K562 (cell line): Measurements from ENCODE around the gene CHD6. TPM values are rescaled to one million over a fixed set of nuclear protein-coding genes. Genes with fewer than 3 reads are reported as not detected.
A peak's percentile ranks its signal among the peaks of the same experiment; 100 is the strongest.

Source experiments
- ATAC-seq: fragments of 200-7000 bp; cut with Tn5 transposase; 3 replicates; pipeline ENCODE4 v1.9.1; 2020; ENCODE audit warnings: moderate library complexity
- BruUV-seq: library from RNA; stranded (reverse); fragments of 400-500 nt; replicated peaks from 2 replicates; lab custom pipeline; 2021; lab: Mats Ljungman, UMichigan
- CTCF ChIA-PET: fragments of 300-600 bp; formaldehyde crosslinking; extraction: SDS; loops from one replicate; lab custom pipeline; 2021; ENCODE audit warnings: low intra/inter-chr PET ratio; lab: Yijun Ruan, JAX
- POLR2A ChIA-PET: fragments of 300-600, 350-650 bp; sonication (Branson Sonifier 250); formaldehyde crosslinking; extraction: SDS; loops from one replicate; lab custom pipeline; 2021; ENCODE audit warnings: antibody characterized with exemption, inconsistent platforms; lab: Yijun Ruan, JAX
- DNase-seq, 4 experiments: peaks; one replicate each; pipeline versions ENCODE4 v3.0.0 to v3.0.0-alpha.2; 2011 to 2018; ENCODE audit warnings: low spot score in 3 of 4, mixed read lengths in 3 of 4; ENCODE audit errors: extremely low read depth in 1 of 4
- FAIRE-seq: peaks from 2 replicates; lab custom pipeline; 2011; peaks lifted over from hg19 to GRCh38; lab: Jason Lieb, UNC
- H2AFZ ChIP-seq: 2 replicates; pipeline ENCODE4 v1.6.0; 2011; ENCODE audit warnings: low read depth, low read length, control low read depth, inconsistent platforms
- H3K27ac ChIP-seq: fragments of 200-600 bp; 3 replicates; pipeline ENCODE4 v1.8.0; 2011; ENCODE audit warnings: low read depth, mild to moderate bottlenecking, control low read depth, inconsistent platforms, low read length, moderate library complexity, mixed read lengths; ENCODE audit errors: extremely low read depth
- H3K27me3 ChIP-seq, 2 experiments: fragments of 300-600 bp in 1 of 2; 2 replicates in 1 of 2; 3 replicates in 1 of 2; pipeline versions ENCODE4 v1.6.0 to v1.8.0; 2011; ENCODE audit warnings: inconsistent platforms in 2 of 2, low read length in 2 of 2, mild to moderate bottlenecking in 1 of 2, mixed read lengths in 1 of 2, moderate library complexity in 1 of 2; ENCODE audit not compliant: control insufficient read depth in 2 of 2, insufficient read depth in 2 of 2
- H3K36me3 ChIP-seq: fragments of 300-600 bp; 3 replicates; pipeline ENCODE4 v1.8.0; 2011; ENCODE audit warnings: mild to moderate bottlenecking, low read length, inconsistent platforms; ENCODE audit not compliant: control insufficient read depth, insufficient read depth
- H3K4me1 ChIP-seq, 2 experiments: fragments of 200-600 bp in 1 of 2; replicated peaks in 1 of 2; 2 replicates in 1 of 2; 3 replicates in 1 of 2; pipeline versions ENCODE4 v1.5.1 to v1.8.0; 2011; ENCODE audit warnings: inconsistent platforms in 2 of 2, low read length in 2 of 2, mild to moderate bottlenecking in 1 of 2, mixed read lengths in 1 of 2, moderate library complexity in 1 of 2; ENCODE audit not compliant: control insufficient read depth in 2 of 2, insufficient read depth in 2 of 2
- H3K4me2 ChIP-seq: 2 replicates; pipeline ENCODE4 v1.6.1; 2011; ENCODE audit warnings: low read length, control low read depth, inconsistent platforms, mixed read lengths; ENCODE audit not compliant: insufficient read depth
- H3K4me3 ChIP-seq: fragments of 200-600 bp; sonication (generic), shearing (Covaris generic); 2 replicates; pipeline ENCODE4 v1.5.1; 2016; ENCODE audit warnings: control low read depth, inconsistent platforms
- H3K79me2 ChIP-seq: fragments of 200-600 bp; 3 replicates; pipeline ENCODE4 v1.8.0; 2011; ENCODE audit warnings: low read length, inconsistent platforms; ENCODE audit not compliant: control insufficient read depth, insufficient read depth
- H3K9ac ChIP-seq, 2 experiments: 2 replicates each; pipeline versions ENCODE4 v1.6.0 to v1.6.1; 2011; ENCODE audit warnings: low read depth in 2 of 2, low read length in 2 of 2, control low read depth in 1 of 2, inconsistent platforms in 1 of 2, mild to moderate bottlenecking in 1 of 2, mixed read lengths in 1 of 2; ENCODE audit not compliant: insufficient read depth in 1 of 2
- H3K9me1 ChIP-seq: one replicate; pipeline ENCODE4 v1.6.0; 2011; ENCODE audit warnings: inconsistent platforms, mild to moderate bottlenecking, low read length, moderate library complexity; ENCODE audit not compliant: control insufficient read depth, insufficient read depth
- H3K9me3 ChIP-seq: replicated peaks from 2 replicates; pipeline ENCODE4 v1.5.1; 2011; ENCODE audit warnings: low read depth, low read length, inconsistent platforms; ENCODE audit not compliant: control insufficient read depth, insufficient read depth
- H4K20me1 ChIP-seq: replicated peaks from 2 replicates; pipeline ENCODE4 v1.6.1; 2011; ENCODE audit warnings: low read length, inconsistent platforms, mixed read lengths; ENCODE audit not compliant: control insufficient read depth, insufficient read depth
- CBFA2T2 ChIP-seq: fragments of 450-650 bp; conservative IDR thresholded peaks from 2 replicates; pipeline ENCODE4 v1.6.1; 2017; ENCODE audit warnings: mild to moderate bottlenecking
- CREM ChIP-seq: IDR thresholded peaks from 2 replicates; pipeline ENCODE4 v1.6.1; 2014; ENCODE audit warnings: antibody characterized with exemption, low read depth
- HNRNPLL ChIP-seq: fragments of 200-400 bp; formaldehyde crosslinking; IDR thresholded peaks from 2 replicates; pipeline ENCODE4 v1.6.1; 2017; ENCODE audit warnings: low read length, low read depth, mild to moderate bottlenecking; ENCODE audit not compliant: poor library complexity, severe bottlenecking
- KDM4B ChIP-seq, 2 experiments: fragments of 450-650 bp in 1 of 2; sonication (generic) in 1 of 2; IDR thresholded peaks; 2 replicates each; pipeline ENCODE4 v1.6.1; 2016 to 2017; ENCODE audit warnings: borderline replicate concordance in 2 of 2, antibody characterized with exemption in 1 of 2, low read depth in 1 of 2, mild to moderate bottlenecking in 1 of 2
- MAZ ChIP-seq, 2 experiments: fragments of 450-650 bp in 1 of 2; sonication (generic) in 1 of 2; formaldehyde crosslinking; IDR thresholded peaks in 1 of 2; conservative IDR thresholded peaks in 1 of 2; 2 replicates each; pipeline versions ENCODE4 v1.4.0 to v1.5.0; 2020; ENCODE audit warnings: mild to moderate bottlenecking in 1 of 2, missing genetic modification reagents in 1 of 2
- NRF1 ChIP-seq, 2 experiments: fragments of 450-650 bp; IDR thresholded peaks in 1 of 2; conservative IDR thresholded peaks in 1 of 2; 2 replicates each; pipeline ENCODE4 v1.6.1; 2014; ENCODE audit warnings: mild to moderate bottlenecking in 2 of 2
- PRMT5 ChIP-seq: sonication (generic); formaldehyde crosslinking; IDR thresholded peaks from 2 replicates; pipeline ENCODE4 v1.5.0; 2020; ENCODE audit warnings: missing genetic modification reagents
- RBFOX2 ChIP-seq: fragments of 200-400 bp; formaldehyde crosslinking; IDR thresholded peaks from 2 replicates; pipeline ENCODE4 v1.6.1; 2017; ENCODE audit warnings: low read depth, mild to moderate bottlenecking, low read length, moderate library complexity
- SIN3A ChIP-seq, 2 experiments: fragments of 150-350 bp in 1 of 2; IDR thresholded peaks; 2 replicates each; pipeline ENCODE4 v1.6.1; 2011 to 2016; ENCODE audit warnings: borderline replicate concordance in 2 of 2, low read depth in 2 of 2, low read length in 2 of 2, mild to moderate bottlenecking in 2 of 2, moderate library complexity in 2 of 2; ENCODE audit not compliant: control insufficient read depth in 1 of 2
- SMARCB1 ChIP-seq: IDR thresholded peaks from 2 replicates; pipeline ENCODE4 v1.6.1; 2011; ENCODE audit warnings: improper control_type of control experiment, low read depth; ENCODE audit not compliant: insufficient read length
- SRF ChIP-seq, 2 experiments: fragments of 250-450, 450-650 bp in 1 of 2; sonication (Bioruptor Pico) in 1 of 2; sonication (generic) in 1 of 2; formaldehyde crosslinking; IDR thresholded peaks; 2 replicates each; pipeline versions ENCODE4 v1.5.0 to v1.5.1; 2020 to 2022; ENCODE audit warnings: mild to moderate bottlenecking in 1 of 2, missing genetic modification reagents in 1 of 2
- TAF1 ChIP-seq: IDR thresholded peaks from 2 replicates; pipeline ENCODE4 v1.6.1; 2011; ENCODE audit warnings: mild to moderate bottlenecking, low read length, moderate library complexity; ENCODE audit not compliant: insufficient read depth, control insufficient read depth, severe bottlenecking; ENCODE audit errors: extremely low read depth
- ZNF316 ChIP-seq: fragments of 450-650 bp; IDR thresholded peaks from 2 replicates; pipeline ENCODE4 v1.6.1; 2016
- ZNF551 ChIP-seq: fragments of 250-450 bp; sonication (Bioruptor Pico); IDR thresholded peaks from 2 replicates; pipeline ENCODE4 v1.5.0; 2021; ENCODE audit warnings: mild to moderate bottlenecking, moderate library complexity
- WGBS: fragments of 100-300 bp; shearing (Covaris generic); methylation state at CpG from one replicate; pipeline ENCODE4 v1.1.6; 2016; ENCODE audit warnings: low coverage, mixed read lengths; ENCODE audit not compliant: insufficient coverage; ENCODE audit errors: missing lambda C conversion rate; 5-methylcytosine and 5-hydroxymethylcytosine counted together
- in situ Hi-C: fragments of 300-500 bp; cut with MboI; formaldehyde crosslinking; loops from 4 replicates; pipeline ENCODE4 v1.15.0; 2018; ENCODE audit warnings: inconsistent platforms, mixed read lengths
- intact Hi-C: fragments of 100-400 bp; cut with micrococcal nuclease; formaldehyde crosslinking; loops from 2 replicates; pipeline ENCODE4 v1.14.2; 2022
- polyA plus RNA-seq, 8 experiments: library from polyadenylated mRNA; depleted of rRNA in 4 of 8; stranded (reverse) in 5 of 8; unstranded in 3 of 8; fragments of >200 nt; fragmentation: Nextera tagmentation in 2 of 8; fragmentation: Illumina TruSeq in 1 of 8; extraction: Ambion mirVana in 2 of 8; extraction: Trizol in 1 of 8; gene quantifications; 2 replicates each; pipeline versions ENCODE4 v1.2.1 to v1.2.3, GENCODE V29; 2011 to 2014; ENCODE audit warnings: inconsistent platforms in 1 of 8, missing spikeins in 1 of 8
- total RNA-seq, 7 experiments: library from RNA; depleted of rRNA in 6 of 7; stranded (reverse); fragments of >200 nt in 6 of 7; fragmentation: Illumina TruSeq in 2 of 7; extraction: Trizol in 2 of 7; gene quantifications; 2 replicates each; pipeline versions ENCODE4 v1.2.1 to v1.2.3, GENCODE V29; 2011 to 2021; ENCODE audit warnings: low replicate concordance in 1 of 7
- TF ChIP-seq, protein P1 (sequence below): fragments of 250-450 bp; sonication (Bioruptor Pico); IDR thresholded peaks from 2 replicates; pipeline ENCODE4 v1.4.0; 2020; ENCODE audit warnings: mild to moderate bottlenecking
- TF ChIP-seq, protein P2 (sequence below): fragments of 450-650 bp; formaldehyde crosslinking; IDR thresholded peaks from 2 replicates; pipeline ENCODE4 v1.4.0; 2020; ENCODE audit warnings: mild to moderate bottlenecking, moderate library complexity

The CHD6 gene
- total and polyA plus RNA-seq, 9 of the 15 experiments (the other 6 are each of a cell fraction or from before 2014, with no cell fraction given) = 3.9 to 24.2 (median 12.8) TPM

DNA sequence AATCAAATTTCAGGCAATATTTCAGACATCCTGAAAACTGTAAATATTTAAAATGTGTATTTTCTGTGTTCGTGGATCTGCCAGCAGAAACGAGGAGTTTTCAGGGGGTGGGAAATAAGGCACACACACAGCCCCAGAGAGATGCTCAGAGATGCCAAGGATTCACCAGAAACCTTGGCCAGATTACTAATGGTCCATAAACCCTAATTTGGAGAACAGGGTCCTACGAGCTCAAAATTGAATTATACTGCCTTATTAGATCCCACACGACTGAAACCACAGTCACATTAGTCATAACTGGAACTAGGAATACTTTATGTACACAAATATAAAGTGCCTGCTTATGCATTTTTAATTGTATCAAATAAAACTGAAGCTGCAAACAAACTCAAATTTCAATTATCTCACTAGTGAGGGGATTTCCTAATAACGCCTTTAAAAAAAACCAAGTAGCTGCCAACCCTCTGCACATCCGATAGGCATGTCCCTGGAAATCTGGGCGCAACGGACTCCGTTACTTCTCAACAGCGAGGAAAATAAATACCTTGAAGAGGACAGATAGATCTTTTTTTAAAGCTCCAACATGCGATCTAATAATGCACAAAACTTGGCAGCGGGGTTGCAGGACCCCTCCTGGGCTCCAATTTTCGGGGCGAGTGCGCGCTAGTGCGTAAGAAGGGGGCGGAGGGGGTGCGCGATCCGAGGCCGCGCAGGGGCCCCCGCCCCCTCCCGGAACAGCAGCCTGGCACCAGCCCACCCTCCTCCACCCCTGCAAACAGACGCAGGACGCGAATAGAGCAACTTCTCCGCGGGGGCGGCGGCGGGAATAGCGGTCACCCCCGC is 897 bp downstream of the CHD6 start:
- H3K4me2 ChIP-seq = peak overlapping the region; percentile 80
- ChIA-PET CTCF (no interaction called here), POLR2A (interaction anchor here (0.6 to 1.2 kb wide), 7 partner anchors 9 to 191 kb away, joined by 3 to 4 read pairs (median 3); no protein-coding TSS in a partner anchor)
- peak overlapping the region; percentile 96 for H3K4me3 ChIP-seq
- H3K27ac ChIP-seq = peak overlapping the region; percentile 47; the same call in 2 of the 3 replicates
- H3K9ac ChIP-seq = peak overlapping the region; percentile 64 to 90
- no peaks in the 10 kb centered on the region for H3K36me3 ChIP-seq
- DNase-seq (peak in 2 of 4 experiments; percentile 57 to 66), FAIRE-seq (no peak), ATAC-seq (peak; percentile 11; the same call in 2 of the 3 replicates)
- H3K27me3 ChIP-seq = no peaks in the 10 kb centered on the region; a peak in 1 of 5 replicates
- H3K9me1 ChIP-seq = no peaks in the 10 kb centered on the region
- TSS peak; percentile 47 for BruUV-seq
- H3K4me1 ChIP-seq = peaks cover 5 to 20% of the 10 kb centered on the region in 2 experiments
- 4% methylated on average over 12 of the region's 35 CpGs for WGBS
- in situ Hi-C loops = no loop called here
- peaks cover 5% of the 10 kb centered on the region for H4K20me1 ChIP-seq
- H3K79me2 ChIP-seq = peaks cover 54% of the 10 kb centered on the region
- intact Hi-C loops = loop anchor here (5.0 to 10.0 kb wide), 2 partner anchors 75 to 272 kb away; partner anchors contain the start of gene LPIN3
- H3K9me3 ChIP-seq = no peaks in the 10 kb centered on the region
- H2AFZ ChIP-seq = 0 out of 2 replicates have a peak overlapping the region, but pooled peaks have one; percentile 44
- peak; percentile 47 for TF ChIP-seq TAF1
- TF ChIP-seq NRF1 (conservative IDR thresholded peaks at IDR 0.05 in 1 of 2, IDR thresholded peaks at IDR 0.05 in 1 of 2) = peak; percentile 60 to 62
- TF ChIP-seq SIN3A (IDR thresholded peaks at IDR 0.05; ENCODE audit: borderline replicate concordance in 2 of 2, control insufficient read depth in 1 of 2, low read depth in 2 of 2, low read length in 2 of 2) = 0 out of 4 replicates have a peak, but pooled peaks of 1 of the 2 experiments have one; percentile 36
- TF ChIP-seq ZNF551 (CRISPR knock-in tag) = no peak
- TF ChIP-seq, protein P1, sequence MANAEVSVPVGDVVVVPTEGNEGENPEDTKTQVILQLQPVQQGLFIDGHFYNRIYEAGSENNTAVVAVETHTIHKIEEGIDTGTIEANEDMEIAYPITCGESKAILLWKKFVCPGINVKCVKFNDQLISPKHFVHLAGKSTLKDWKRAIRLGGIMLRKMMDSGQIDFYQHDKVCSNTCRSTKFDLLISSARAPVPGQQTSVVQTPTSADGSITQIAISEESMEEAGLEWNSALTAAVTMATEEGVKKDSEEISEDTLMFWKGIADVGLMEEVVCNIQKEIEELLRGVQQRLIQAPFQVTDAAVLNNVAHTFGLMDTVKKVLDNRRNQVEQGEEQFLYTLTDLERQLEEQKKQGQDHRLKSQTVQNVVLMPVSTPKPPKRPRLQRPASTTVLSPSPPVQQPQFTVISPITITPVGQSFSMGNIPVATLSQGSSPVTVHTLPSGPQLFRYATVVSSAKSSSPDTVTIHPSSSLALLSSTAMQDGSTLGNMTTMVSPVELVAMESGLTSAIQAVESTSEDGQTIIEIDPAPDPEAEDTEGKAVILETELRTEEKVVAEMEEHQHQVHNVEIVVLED (CRISPR knock-in tag) = peak; percentile 53; the same call in 1 of the 2 replicates
- TF ChIP-seq CREM = peak; percentile 32; the same call in 1 of the 2 replicates
- no peak for TF ChIP-seq CBFA2T2
- TF ChIP-seq KDM4B (IDR thresholded peaks at IDR 0.05; ENCODE audit: borderline replicate concordance in 2 of 2, low read depth in 1 of 2) = 0 out of 4 replicates have a peak, but pooled peaks of 1 of the 2 experiments have one; percentile 38
- TF ChIP-seq MAZ (CRISPR knock-in tag; conservative IDR thresholded peaks at IDR 0.05 in 1 of 2, IDR thresholded peaks at IDR 0.05 in 1 of 2) = 0 out of 4 replicates have a peak, but pooled peaks of 1 of the 2 experiments have one; percentile 22
- no peak for TF ChIP-seq SMARCB1
- TF ChIP-seq HNRNPLL = peak; percentile 23
- TF ChIP-seq SRF (CRISPR knock-in tag; IDR thresholded peaks at IDR 0.05) = no peak
- peak; percentile 46 for TF ChIP-seq RBFOX2
- TF ChIP-seq, protein P2, sequence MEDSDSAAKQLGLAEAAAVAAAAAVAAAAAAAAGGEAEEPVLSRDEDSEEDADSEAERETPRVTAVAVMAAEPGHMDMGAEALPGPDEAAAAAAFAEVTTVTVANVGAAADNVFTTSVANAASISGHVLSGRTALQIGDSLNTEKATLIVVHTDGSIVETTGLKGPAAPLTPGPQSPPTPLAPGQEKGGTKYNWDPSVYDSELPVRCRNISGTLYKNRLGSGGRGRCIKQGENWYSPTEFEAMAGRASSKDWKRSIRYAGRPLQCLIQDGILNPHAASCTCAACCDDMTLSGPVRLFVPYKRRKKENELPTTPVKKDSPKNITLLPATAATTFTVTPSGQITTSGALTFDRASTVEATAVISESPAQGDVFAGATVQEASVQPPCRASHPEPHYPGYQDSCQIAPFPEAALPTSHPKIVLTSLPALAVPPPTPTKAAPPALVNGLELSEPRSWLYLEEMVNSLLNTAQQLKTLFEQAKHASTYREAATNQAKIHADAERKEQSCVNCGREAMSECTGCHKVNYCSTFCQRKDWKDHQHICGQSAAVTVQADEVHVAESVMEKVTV (CRISPR knock-in tag) = no peak
- TF ChIP-seq ZNF316 = no peak
- no peak for TF ChIP-seq PRMT5 (CRISPR knock-in tag)
